ENCODE results near the gene LMBR1.
"Not testable (repeated sequence)": the region's sequence is repeated elsewhere in the genome, so short reads cannot be mapped to it uniquely, and the experiment has no call there.

The LMBR1 gene

DNA sequence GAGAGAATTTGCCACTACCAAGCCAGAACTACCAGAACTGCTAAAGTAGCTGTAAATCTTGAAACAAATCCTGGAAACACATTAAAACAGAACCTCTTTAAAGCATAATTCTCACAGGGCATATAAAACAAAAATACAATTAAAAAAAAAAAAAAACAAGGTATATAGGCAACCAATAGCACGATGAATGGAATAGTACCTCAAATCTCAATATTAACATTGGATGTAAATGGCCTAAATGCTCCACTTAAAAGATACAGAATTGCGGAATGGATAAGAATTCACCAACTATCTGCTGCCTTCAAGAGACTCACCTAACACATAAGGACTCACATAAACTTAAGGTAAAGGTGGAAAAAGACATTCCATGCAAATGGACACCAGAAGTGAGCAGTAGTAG lies 17.2 kb downstream of the LMBR1 start:
- Histone ChIP-seq H3K27ac (ENCODE audit: low read length) (no peak overlapping the region), H3K27me3 (ENCODE audit: insufficient read depth, low read length, poor library complexity) (no peaks in the 10 kb centered on the region), H3K4me2 (ENCODE audit: insufficient read depth, low read length) (no peak overlapping the region), H3K9me3 (ENCODE audit: insufficient read depth, low read length, severe bottlenecking) (peaks cover 9% of the 10 kb centered on the region), H3K9ac (ENCODE audit: low read depth, low read length) (no peak overlapping the region), H4K20me1 (ENCODE audit: insufficient read depth, low read length) (no peaks in the 10 kb centered on the region; the same call in 1 of the 2 replicates), H3K4me1 (ENCODE audit: insufficient read depth, low read length) (no peaks in the 10 kb centered on the region), H2AFZ (ENCODE audit: low read depth, low read length) (no peak overlapping the region), H3K4me3 (ENCODE audit: low read depth in 1 of 2, low read length in 2 of 2) (no peak overlapping the region), H3K79me2 (ENCODE audit: insufficient read depth, low read length) (peaks cover 71% of the 10 kb centered on the region), H3K36me3 (ENCODE audit: insufficient read depth, low read length) (peaks cover 7% of the 10 kb centered on the region; the same call in 1 of the 2 replicates)
- ATAC-seq (ENCODE audit: insufficient read depth, low read depth): no peak
- TF ChIP-seq CTCF (IDR thresholded peaks at IDR 0.05; ENCODE audit: borderline replicate concordance, extremely low read depth, low read length, poor library complexity, severe bottlenecking) (no peak), EZH2 (IDR thresholded peaks at IDR 0.05; ENCODE audit: borderline replicate concordance, low read depth, low read length, severe bottlenecking) (no peak)
- no peak for DNase-seq

- peaks cover 42% of the 10 kb centered on the region for H3K79me2 ChIP-seq (ENCODE audit: insufficient read depth, low read length)
- ATAC-seq (ENCODE audit: insufficient read depth, low read depth); H3K4me2 ChIP-seq (ENCODE audit: insufficient read depth, low read length): not testable (repeated sequence)
Observed at GRCh38 chr7:156868363-156868762, 24.6 kb downstream of the LMBR1 start.

DNA sequence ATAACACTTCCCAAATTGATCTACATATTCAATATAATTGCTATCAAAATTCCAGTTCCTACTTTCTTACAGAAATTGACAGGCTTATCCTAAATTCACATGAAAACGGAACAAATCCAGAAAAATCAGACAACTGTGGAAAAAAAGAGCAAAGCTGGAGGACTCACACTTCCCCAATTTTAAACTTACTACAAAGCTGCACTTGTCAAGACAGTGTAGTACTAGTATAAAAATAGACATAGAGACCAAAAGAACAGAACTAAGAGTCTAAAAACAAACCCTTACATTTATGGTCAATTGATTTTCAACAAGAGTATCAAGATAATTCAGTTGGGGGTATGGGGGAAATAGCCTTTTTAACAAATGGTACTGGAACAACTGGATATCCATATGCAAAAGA lies 27.5 kb downstream of the LMBR1 start:
- Histone ChIP-seq H3K4me2 (ENCODE audit: insufficient read depth, low read length) (no peak overlapping the region), H3K36me3 (ENCODE audit: insufficient read depth, low read length) (peaks cover 29% of the 10 kb centered on the region), H2AFZ (ENCODE audit: low read depth, low read length) (no peak overlapping the region), H3K4me3 (ENCODE audit: low read depth in 1 of 2, low read length in 2 of 2) (no peak overlapping the region), H3K9me3 (ENCODE audit: insufficient read depth, low read length, severe bottlenecking) (peaks cover 29% of the 10 kb centered on the region), H3K27me3 (ENCODE audit: insufficient read depth, low read length, poor library complexity) (no peaks in the 10 kb centered on the region), H3K9ac (ENCODE audit: low read depth, low read length) (no peak overlapping the region), H3K4me1 (ENCODE audit: insufficient read depth, low read length) (no peaks in the 10 kb centered on the region), H3K27ac (ENCODE audit: low read length) (no peak overlapping the region), H4K20me1 (ENCODE audit: insufficient read depth, low read length) (no peaks in the 10 kb centered on the region), H3K79me2 (ENCODE audit: insufficient read depth, low read length) (peaks cover 39% of the 10 kb centered on the region)
- no peak for ATAC-seq (ENCODE audit: insufficient read depth, low read depth)
- TF ChIP-seq EZH2 (IDR thresholded peaks at IDR 0.05; ENCODE audit: borderline replicate concordance, low read depth, low read length, severe bottlenecking): no peak
- no peak for TF ChIP-seq CTCF (IDR thresholded peaks at IDR 0.05; ENCODE audit: borderline replicate concordance, extremely low read depth, low read length, poor library complexity, severe bottlenecking)
- no peak for DNase-seq

More at GRCh38 chr7:156868363-156868762, 24.6 kb downstream of the LMBR1 start:
- not testable (repeated sequence) for H3K9ac ChIP-seq (ENCODE audit: low read depth, low read length); H3K9me3 ChIP-seq (ENCODE audit: insufficient read depth, low read length, severe bottlenecking); DNase-seq; H3K27ac ChIP-seq (ENCODE audit: low read length); H3K4me3 ChIP-seq (ENCODE audit: low read depth in 1 of 2, low read length in 2 of 2); H2AFZ ChIP-seq (ENCODE audit: low read depth, low read length); H3K36me3 ChIP-seq (ENCODE audit: insufficient read depth, low read length); H3K27me3 ChIP-seq (ENCODE audit: insufficient read depth, low read length, poor library complexity); H3K4me1 ChIP-seq (ENCODE audit: insufficient read depth, low read length); H4K20me1 ChIP-seq (ENCODE audit: insufficient read depth, low read length)

GRCh38 chr7:156862022-156862421 lies 31.0 kb downstream of the LMBR1 start:
- not testable (repeated sequence) for H3K4me1 ChIP-seq (ENCODE audit: insufficient read depth, low read length); ATAC-seq (ENCODE audit: insufficient read depth, low read depth); H4K20me1 ChIP-seq (ENCODE audit: insufficient read depth, low read length); H3K4me2 ChIP-seq (ENCODE audit: insufficient read depth, low read length); H3K4me3 ChIP-seq (ENCODE audit: low read depth in 1 of 2, low read length in 2 of 2); DNase-seq; H3K27me3 ChIP-seq (ENCODE audit: insufficient read depth, low read length, poor library complexity); H2AFZ ChIP-seq (ENCODE audit: low read depth, low read length); H3K9ac ChIP-seq (ENCODE audit: low read depth, low read length); H3K27ac ChIP-seq (ENCODE audit: low read length)
- H3K79me2 ChIP-seq (ENCODE audit: insufficient read depth, low read length): peaks cover 31% of the 10 kb centered on the region
- H3K36me3 ChIP-seq (ENCODE audit: insufficient read depth, low read length): peaks cover 35% of the 10 kb centered on the region
- H3K9me3 ChIP-seq (ENCODE audit: insufficient read depth, low read length, severe bottlenecking): peaks cover 38% of the 10 kb centered on the region
